IMR-90 (cell line): ENCODE results near the gene GIMD1. TPM values are rescaled to one million over a fixed set of nuclear protein-coding genes. Genes with fewer than 3 reads are reported as not detected.

Source experiments
- polyA plus RNA-seq, 3 experiments: library from polyadenylated mRNA; depleted of rRNA; stranded (reverse); fragments of >200 nt; gene quantifications; 2 replicates each; pipeline ENCODE4 v1.2.3, GENCODE V29; 2012; ENCODE audit warnings: low replicate concordance in 1 of 3
- total RNA-seq: library from RNA; depleted of rRNA; stranded (reverse); fragments of >200 nt; gene quantifications from 2 replicates; pipeline ENCODE4 v1.2.3, GENCODE V29; 2012; rRNA removed

GIMD1 gene
- total and polyA plus RNA-seq, 2 of the 4 experiments (the other 2 are of a cell fraction), result 0.07 TPM; not detected in 1

Other genes starting within 250 kb of the GIMD1 start
- gene TBCK, start 52.6 kb downstream of the GIMD1 start, total RNA-seq, result 29.9 and 30.3 TPM in 2 replicates
- 10.2 and 10.7 TPM in 2 replicates for gene TBCK, start 52.6 kb downstream of the GIMD1 start, polyA plus RNA-seq (2012; rRNA removed)
- gene AIMP1, start 52.2 kb downstream of the GIMD1 start, total RNA-seq, result 11.8 and 27.5 TPM in 2 replicates
- gene AIMP1, start 52.2 kb downstream of the GIMD1 start, polyA plus RNA-seq (2012; rRNA removed), result 18.2 and 21.4 TPM in 2 replicates